PC-3 (cell line): ENCODE data around the gene GRID2IP.

Experiments
- CTCF ChIP-seq: fragments of 300-600 bp; sonication (generic); conservative IDR thresholded peaks from 2 replicates; pipeline ENCODE4 v1.5.1; 2017; ENCODE audit warnings: antibody characterized with exemption, low read depth, mild to moderate bottlenecking, low read length
- EZH2 ChIP-seq: fragments of 300-600 bp; sonication (generic); IDR thresholded peaks from one replicate; pipeline ENCODE4 v1.6.1; 2017; ENCODE audit warnings: antibody characterized with exemption, mild to moderate bottlenecking, low read length; ENCODE audit not compliant: unreplicated experiment
- EZH2phosphoT487 ChIP-seq: fragments of 300-600 bp; sonication (generic); IDR thresholded peaks from 2 replicates; pipeline ENCODE4 v1.6.1; 2018; ENCODE audit warnings: mild to moderate bottlenecking, antibody characterized with exemption, low read length, borderline replicate concordance

- TF ChIP-seq CTCF (no peak), EZH2 (no peak), EZH2phosphoT487 (no peak)
Observed at GRCh38 chr7:6520163-6520981, 30.9 kb downstream of the GRID2IP start.
